ENCODE data around the gene DIS3L2.
"Not testable (repeated sequence)": the region's sequence is repeated elsewhere in the genome, so short reads cannot be mapped to it uniquely, and the experiment has no call there.

DIS3L2 gene

DNA sequence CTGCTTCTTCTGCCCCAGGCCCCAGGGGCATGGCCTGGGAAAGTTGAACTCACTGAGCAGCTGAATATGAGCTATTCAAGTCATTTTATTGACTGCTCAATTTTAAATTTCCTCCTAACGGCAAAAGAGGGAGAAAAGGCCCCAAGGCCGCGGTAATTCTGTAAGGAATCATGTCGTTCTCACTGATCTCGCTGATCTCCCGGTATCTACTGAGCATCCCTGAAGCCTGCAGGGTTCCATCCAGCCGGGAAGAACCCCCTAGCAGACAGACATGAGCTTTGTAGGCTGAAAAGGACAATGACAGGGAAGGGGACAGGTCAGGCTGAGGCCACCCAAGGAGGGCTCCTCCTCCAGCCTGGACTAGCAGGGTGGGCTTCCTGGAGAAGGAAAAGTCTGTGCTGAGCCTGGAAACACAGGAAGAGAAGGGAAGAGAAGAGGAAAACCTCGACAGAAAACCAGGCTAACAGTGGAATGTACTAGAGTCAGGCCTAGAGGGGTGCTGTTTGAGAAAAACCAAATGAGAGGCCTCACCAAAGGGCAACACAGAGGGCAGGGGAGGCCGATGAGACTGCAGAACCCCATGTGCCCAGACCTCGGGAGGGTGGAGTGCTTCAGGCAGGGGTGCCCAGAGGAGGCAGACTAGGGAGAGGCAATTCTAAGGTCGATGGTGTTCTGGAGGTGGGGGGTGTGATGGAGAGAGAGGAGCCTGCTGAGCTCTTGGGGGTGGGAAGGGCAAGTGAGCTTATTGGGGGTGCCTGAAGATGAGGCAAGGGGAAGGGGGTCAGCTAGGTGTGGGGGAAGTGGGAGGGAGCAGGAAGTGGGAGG, 32.4 kb upstream of the DIS3L2 start:
- DNase-seq (ENCODE audit: low spot score), result no peak

DNA sequence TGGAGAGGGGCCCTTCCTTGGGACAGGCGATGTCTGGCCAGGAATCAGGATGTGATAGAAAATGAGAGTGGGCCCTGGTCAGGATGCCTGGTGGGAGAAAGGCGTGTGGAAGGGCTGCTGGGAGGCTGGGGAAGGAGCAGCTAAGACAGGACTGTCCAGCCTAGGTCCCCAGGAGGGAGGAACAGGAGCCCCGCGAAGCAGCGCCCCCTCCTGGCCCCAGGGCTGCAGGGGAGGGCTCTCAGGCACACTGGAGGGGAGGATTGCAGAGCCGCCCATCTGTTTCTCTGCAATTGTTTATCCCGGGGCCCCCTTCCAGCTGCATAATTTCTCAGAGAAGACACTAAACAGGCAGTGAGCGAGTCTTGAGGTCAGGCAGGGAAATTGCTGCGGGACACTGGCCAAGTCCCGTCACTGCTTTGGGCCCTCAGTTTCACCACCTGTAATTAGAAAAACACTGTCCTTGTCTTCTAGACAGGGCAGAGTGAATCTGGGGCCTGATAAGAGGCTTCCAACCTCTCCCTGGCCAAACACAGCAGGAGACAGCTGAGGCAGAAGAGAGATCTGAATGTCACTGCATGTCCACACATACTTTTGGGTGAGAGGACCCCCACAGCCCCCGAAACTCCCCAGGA, 31.4 kb upstream of the DIS3L2 start:
- no peak for DNase-seq (ENCODE audit: low spot score)

- DNase-seq (ENCODE audit: low spot score), result no peak
Measured at GRCh38 chr2:231930593-231931281, 30.8 kb upstream of the DIS3L2 start.

- no peak for DNase-seq (ENCODE audit: low spot score)
Measured at GRCh38 chr2:231931481-231931915, 30.0 kb upstream of the DIS3L2 start.

- no peak for DNase-seq (ENCODE audit: low spot score)
Measured at GRCh38 chr2:231932711-231932970, 28.9 kb upstream of the DIS3L2 start.

DNA sequence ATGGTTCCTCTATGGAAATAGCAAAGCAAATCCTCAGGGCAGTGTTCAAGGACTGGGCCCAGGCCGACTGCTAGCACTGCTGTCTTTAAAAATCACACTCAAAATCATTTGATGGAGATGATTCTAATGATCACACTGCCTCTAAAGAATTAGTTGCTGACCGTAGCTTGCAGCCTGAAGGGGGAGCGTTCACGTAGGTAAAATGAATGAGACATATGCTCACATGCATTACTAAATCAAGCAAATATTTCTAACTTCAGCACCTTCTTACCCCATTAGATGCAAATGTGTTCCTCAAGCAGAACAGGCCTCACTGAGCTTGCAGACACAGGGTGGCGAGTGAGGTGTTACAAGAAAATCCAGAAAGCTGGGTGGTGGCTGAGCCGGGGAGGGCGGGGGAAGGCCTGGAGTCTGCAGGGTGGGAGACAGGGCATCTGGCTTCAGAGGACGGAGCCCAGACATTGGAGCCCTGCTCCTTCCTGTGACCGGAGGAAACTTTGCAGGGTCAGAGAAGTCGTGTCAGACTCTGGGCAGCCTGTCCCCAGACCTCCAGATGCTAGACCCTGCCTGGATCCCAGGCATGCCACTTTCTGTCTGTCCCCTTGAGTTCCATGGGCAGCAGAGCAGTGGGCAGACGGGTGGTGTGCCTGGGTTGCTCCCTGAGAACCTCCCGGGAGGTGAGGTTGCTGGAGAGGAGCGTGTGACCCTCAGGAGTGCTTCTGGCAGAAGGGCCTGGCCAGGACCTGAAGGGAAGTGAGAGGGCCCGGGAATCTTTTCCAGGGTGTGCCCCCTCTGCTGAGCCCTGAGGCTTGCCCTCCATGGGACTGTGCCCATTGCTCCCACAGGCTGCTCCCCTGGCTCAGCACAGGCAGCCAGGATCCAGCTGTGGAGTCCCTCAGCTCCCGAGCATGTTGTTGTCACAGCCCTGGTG, 28.3 kb upstream of the DIS3L2 start:
- no peak for DNase-seq (ENCODE audit: low spot score)

- DNase-seq (ENCODE audit: low spot score), result no peak
Measured at GRCh38 chr2:231933916-231934401, 27.6 kb upstream of the DIS3L2 start.

GRCh38 chr2:231934441-231935206, 26.9 kb upstream of the DIS3L2 start:
- DNase-seq (ENCODE audit: low spot score), result no peak

DNA sequence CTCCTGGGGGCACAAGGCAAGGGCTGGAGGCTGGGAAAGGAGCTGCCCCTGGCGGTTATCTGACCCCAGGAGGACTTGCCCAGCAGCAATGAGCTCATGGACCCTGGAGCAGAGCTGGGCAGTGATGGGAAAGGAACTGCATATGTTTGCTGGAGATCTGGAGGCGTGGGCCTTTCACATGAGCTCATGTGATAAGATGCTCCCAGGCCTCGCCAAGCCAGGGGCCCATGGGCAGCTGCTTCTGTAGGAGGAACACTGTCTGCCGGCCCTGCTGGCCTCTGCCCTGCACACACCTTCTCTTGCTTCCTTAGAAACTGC, 26.3 kb upstream of the DIS3L2 start:
- no peak for DNase-seq (ENCODE audit: low spot score)

GRCh38 chr2:231935815-231936214, 25.7 kb upstream of the DIS3L2 start:
- no peak for DNase-seq (ENCODE audit: low spot score)

GRCh38 chr2:231936491-231936890, 25.0 kb upstream of the DIS3L2 start:
- no peak for DNase-seq (ENCODE audit: low spot score)

GRCh38 chr2:231937057-231937456, 24.5 kb upstream of the DIS3L2 start:
- no peak for DNase-seq (ENCODE audit: low spot score)

DNA sequence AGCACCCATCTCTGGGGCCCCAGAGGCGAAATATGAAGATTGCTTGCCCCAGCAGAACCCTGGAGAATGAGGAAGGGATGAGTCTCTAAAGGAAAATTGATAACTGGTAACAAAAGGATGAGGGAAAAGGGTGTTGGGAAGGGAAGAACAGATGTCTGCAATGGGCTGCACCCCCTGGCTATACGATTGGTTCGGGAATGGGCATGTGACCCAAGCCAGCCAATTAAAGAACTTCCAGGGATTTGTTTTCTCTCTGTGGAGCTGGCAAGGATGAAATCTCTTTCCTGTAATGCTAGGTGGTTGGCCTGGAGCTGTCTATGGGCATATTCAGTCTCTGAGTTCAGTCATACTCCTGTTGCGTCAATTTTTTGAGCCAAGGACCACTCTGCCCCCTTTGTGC, 22.5 kb upstream of the DIS3L2 start:
- DNase-seq (ENCODE audit: low spot score), result no peak

GRCh38 chr2:231940795-231941194, 20.7 kb upstream of the DIS3L2 start:
- DNase-seq (ENCODE audit: low spot score), result no peak

GRCh38 chr2:231941673-231942072, 19.8 kb upstream of the DIS3L2 start:
- DNase-seq (ENCODE audit: low spot score), result no peak

GRCh38 chr2:231942180-231942579, 19.3 kb upstream of the DIS3L2 start:
- DNase-seq (ENCODE audit: low spot score), result no peak

DNA sequence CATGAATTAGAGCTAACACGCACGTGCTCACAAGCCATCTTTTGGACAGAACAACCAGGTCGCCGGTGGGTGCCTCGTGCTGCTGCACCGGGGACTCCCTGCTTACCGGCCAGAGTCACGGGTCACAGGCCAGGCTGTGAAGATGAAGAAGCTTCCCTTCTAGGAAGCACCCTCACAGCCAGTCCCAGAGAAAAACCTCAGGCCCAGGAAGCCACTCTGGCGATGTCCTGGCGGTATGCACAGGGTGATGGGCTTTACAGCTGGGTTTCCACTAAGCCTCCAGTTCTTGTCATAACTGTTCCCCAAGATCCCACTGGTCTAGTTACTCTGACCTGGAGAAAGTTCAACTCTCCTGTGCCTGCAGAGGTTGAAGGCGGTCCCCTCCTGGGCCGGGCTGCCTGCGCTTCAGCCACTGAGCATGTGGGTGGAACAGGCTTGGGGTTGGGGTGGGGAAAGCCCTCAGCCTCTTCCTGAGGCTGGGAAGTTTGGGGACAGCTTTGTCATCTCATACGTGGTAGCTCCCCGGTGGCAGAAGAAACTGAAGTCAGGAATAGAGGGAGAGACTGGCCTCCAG, 15.2 kb upstream of the DIS3L2 start:
- no peak for DNase-seq (ENCODE audit: low spot score)

GRCh38 chr2:231947112-231947511, 14.4 kb upstream of the DIS3L2 start:
- not testable (repeated sequence) for DNase-seq (ENCODE audit: low spot score)

DNA sequence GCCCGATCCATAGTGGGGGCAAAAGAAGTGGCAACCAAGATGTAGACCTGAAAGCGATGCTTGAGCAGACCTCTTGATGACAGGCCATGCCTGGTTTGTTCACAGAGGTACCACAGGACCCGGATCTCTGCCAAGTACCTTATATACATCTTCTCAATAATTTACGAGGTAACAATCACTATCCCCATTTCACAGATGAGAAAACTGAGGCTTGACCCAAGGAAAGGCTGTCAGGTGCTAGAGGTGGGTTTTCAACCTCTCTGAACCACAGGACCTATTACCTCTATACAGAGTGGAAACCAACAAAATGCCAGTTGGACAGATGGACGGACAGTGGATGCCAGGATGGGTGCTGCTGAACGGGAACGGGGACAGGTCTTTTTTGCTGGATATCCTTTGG, 13.8 kb upstream of the DIS3L2 start:
- no peak for DNase-seq (ENCODE audit: low spot score)

DNA sequence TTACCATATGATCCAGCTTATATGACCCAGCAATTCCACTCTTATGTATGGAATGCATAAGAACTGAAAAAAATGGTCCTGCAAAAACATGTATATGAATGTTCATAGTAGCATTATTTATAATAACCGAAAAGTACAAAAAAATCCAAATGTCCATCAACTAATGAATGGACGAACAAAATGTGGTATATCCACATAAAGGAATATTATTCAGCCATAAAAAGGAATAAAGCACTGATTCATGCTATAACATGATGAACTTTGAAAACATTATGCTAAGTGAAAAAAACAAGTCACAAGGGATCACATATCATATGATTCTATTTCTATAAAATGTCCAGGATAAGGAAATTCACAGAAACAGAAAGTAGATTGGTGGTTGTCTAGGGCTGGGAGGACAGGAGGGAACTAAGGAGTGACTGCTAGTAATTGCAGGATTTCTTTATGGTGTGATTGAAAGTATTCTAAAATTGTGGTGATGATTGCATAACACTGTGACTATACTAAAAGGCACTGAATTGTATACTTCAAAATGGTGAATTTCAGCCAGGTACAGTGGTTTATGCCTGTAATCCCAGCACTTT, 10.0 kb upstream of the DIS3L2 start:
- no peak for DNase-seq (ENCODE audit: low spot score)

Data from hepatic stellate cell (primary cell).